HEK293T (cell line): ENCODE results near the gene KCNH6.

Experiments
- CTCF ChIA-PET: fragments of 350-600 bp; formaldehyde crosslinking; extraction: SDS; loops from one replicate; lab custom pipeline; 2021; ENCODE audit warnings: antibody characterized with exemption, inconsistent platforms; lab: Yijun Ruan, JAX
- POLR2A ChIA-PET: fragments of 350-600 bp; formaldehyde crosslinking; extraction: SDS; loops from one replicate; lab custom pipeline; 2020; ENCODE audit warnings: antibody characterized with exemption, inconsistent platforms; lab: Yijun Ruan, JAX
- DNase-seq: peaks from one replicate; pipeline ENCODE4 v3.0.0; 2012; ENCODE audit warnings: mixed read lengths; ENCODE audit errors: extremely low spot score
- ARNT ChIP-seq: fragments of 450-650 bp; IDR thresholded peaks from 2 replicates; pipeline ENCODE4 v1.6.1; 2017; ENCODE audit warnings: mild to moderate bottlenecking
- BHLHE40 ChIP-seq: fragments of 450-650 bp; IDR thresholded peaks from 2 replicates; pipeline ENCODE4 v1.6.1; 2016; ENCODE audit warnings: mild to moderate bottlenecking, moderate library complexity, borderline replicate concordance
- CTBP1 ChIP-seq: fragments of 450-650 bp; IDR thresholded peaks from 2 replicates; pipeline ENCODE4 v1.6.1; 2016; ENCODE audit warnings: borderline replicate concordance
- ELF4 ChIP-seq: fragments of 450-650 bp; IDR thresholded peaks from 2 replicates; pipeline ENCODE4 v1.6.1; 2017; ENCODE audit warnings: antibody characterized with exemption
- FOXA1 ChIP-seq: fragments of 450-650 bp; IDR thresholded peaks from 2 replicates; pipeline ENCODE4 v1.6.1; 2016; ENCODE audit warnings: mild to moderate bottlenecking
- FOXK2 ChIP-seq: fragments of 450-650 bp; IDR thresholded peaks from 2 replicates; pipeline ENCODE4 v1.6.1; 2016; ENCODE audit warnings: mild to moderate bottlenecking
- FOXM1 ChIP-seq: fragments of 450-650 bp; IDR thresholded peaks from 2 replicates; pipeline ENCODE4 v1.6.1; 2017; ENCODE audit warnings: mild to moderate bottlenecking, borderline replicate concordance
- HDGF ChIP-seq: fragments of 450-650 bp; IDR thresholded peaks from 2 replicates; pipeline ENCODE4 v1.6.1; 2017; ENCODE audit warnings: antibody characterized with exemption, borderline replicate concordance
- L3MBTL2 ChIP-seq: fragments of 450-650 bp; conservative IDR thresholded peaks from 2 replicates; pipeline ENCODE4 v1.6.1; 2016; ENCODE audit warnings: mild to moderate bottlenecking
- LEF1 ChIP-seq: fragments of 450-650 bp; IDR thresholded peaks from 2 replicates; pipeline ENCODE4 v1.6.1; 2017; ENCODE audit warnings: mild to moderate bottlenecking, borderline replicate concordance
- NFRKB ChIP-seq: fragments of 450-650 bp; IDR thresholded peaks from 2 replicates; pipeline ENCODE4 v1.6.1; 2016; ENCODE audit warnings: mild to moderate bottlenecking, moderate library complexity
- SP1 ChIP-seq: fragments of 450-650 bp; IDR thresholded peaks from 2 replicates; pipeline ENCODE4 v1.6.1; 2017
- SUZ12 ChIP-seq: fragments of 450-650 bp; IDR thresholded peaks from 2 replicates; pipeline ENCODE4 v1.6.1; 2016; ENCODE audit warnings: mild to moderate bottlenecking
- TARDBP ChIP-seq: fragments of 450-650 bp; IDR thresholded peaks from 2 replicates; pipeline ENCODE4 v1.6.1; 2016
- ZNF384 ChIP-seq: fragments of 450-650 bp; IDR thresholded peaks from 2 replicates; pipeline ENCODE4 v1.6.1; 2016
- TF ChIP-seq, protein P1 (sequence below): fragments of 450-650 bp; IDR thresholded peaks from 2 replicates; pipeline ENCODE4 v1.6.1; 2016

KCNH6 gene

DNA sequence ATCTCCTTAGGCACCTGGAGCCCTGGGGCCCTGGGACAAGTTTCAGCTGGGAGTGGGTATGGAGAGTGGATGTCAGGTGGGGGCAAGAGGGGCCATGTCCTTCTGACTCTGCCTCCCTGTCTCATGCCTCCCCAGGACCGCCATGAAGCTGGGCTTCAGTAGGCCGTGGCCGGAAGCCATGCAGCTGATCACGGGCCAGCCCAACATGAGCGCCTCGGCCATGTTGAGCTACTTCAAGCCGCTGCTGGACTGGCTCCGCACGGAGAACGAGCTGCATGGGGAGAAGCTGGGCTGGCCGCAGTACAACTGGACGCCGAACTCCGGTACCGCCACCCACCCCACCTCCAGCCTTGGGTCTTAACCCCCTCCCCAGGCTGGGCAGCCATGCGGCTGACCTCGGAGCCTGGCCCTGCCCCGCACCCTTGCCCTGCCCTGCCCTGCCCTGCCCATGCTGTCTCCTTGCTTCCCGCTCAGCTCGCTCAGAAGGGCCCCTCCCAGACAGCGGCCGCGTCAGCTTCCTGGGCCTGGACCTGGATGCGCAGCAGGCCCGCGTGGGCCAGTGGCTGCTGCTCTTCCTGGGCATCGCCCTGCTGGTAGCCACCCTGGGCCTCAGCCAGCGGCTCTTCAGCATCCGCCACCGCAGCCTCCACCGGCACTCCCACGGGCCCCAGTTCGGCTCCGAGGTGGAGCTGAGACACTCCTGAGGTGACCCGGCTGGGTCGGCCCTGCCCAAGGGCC lies 26.3 kb upstream of the KCNH6 start:
- no peak for DNase-seq

DNA sequence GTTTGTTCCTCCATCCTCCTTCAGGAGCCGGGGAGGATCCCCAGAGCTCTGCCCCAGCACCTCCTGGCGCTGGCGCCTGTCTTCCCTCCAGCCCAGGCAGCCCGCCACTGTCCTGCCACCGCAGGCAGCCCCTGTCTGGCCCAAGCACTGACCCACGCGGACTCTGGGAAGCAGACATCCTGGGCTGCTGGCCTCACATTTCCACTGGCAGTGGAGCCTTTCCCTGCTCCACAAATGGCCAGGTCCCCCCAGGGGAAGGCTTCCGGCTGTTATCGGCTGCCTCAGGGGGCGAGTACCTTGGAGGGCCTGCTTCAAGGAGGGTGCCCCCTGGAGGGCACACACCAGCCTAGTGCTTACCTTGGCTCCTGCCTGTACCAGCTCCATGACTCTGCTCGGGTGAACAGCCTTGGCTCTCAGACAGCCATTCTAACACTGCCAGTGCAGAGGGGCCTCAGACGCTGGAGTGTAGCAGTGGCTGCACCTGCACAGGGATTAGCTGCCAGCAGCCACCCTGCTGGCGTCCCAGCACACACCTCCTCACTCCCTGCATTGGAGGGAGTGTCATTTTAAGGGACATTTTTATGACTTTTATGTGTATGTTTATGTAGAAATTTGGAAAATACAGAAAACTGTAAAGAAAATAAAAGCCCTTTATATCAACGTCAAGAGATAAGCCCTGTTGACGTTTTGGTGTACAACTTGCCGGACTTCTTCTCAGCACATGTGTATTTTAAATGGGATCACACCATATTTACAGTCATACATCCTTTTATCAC lies 25.3 kb upstream of the KCNH6 start:
- CTCF ChIA-PET = no interaction called here
- TF ChIP-seq SP1 (no peak), FOXM1 (no peak)
- TF ChIP-seq, protein P1, sequence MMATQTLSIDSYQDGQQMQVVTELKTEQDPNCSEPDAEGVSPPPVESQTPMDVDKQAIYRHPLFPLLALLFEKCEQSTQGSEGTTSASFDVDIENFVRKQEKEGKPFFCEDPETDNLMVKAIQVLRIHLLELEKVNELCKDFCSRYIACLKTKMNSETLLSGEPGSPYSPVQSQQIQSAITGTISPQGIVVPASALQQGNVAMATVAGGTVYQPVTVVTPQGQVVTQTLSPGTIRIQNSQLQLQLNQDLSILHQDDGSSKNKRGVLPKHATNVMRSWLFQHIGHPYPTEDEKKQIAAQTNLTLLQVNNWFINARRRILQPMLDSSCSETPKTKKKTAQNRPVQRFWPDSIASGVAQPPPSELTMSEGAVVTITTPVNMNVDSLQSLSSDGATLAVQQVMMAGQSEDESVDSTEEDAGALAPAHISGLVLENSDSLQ = peak; percentile 53; the same call in 1 of the 2 replicates
- POLR2A ChIA-PET = interaction anchor here (0.7 kb wide), 1 partner anchor 109 kb away, joined by 4 read pairs; no protein-coding TSS in a partner anchor
- peak; percentile 25 for DNase-seq

More for the DNA sequence above, 26.3 kb upstream of the KCNH6 start:
- POLR2A ChIA-PET = interaction anchor here (0.7 to 1.5 kb wide), 4 partner anchors 20 to 125 kb away, joined by 3 to 4 read pairs (median 4); partner anchors contain the start of genes ACE, MAP3K3 and TACO1
- CTCF ChIA-PET = interaction anchor here (0.7 to 0.9 kb wide), 2 partner anchors 14 to 71 kb away, joined by 3 read pairs; no protein-coding TSS in a partner anchor
- TF ChIP-seq SUZ12 = no peak
- no peak for TF ChIP-seq HDGF
- TF ChIP-seq ARNT = no peak
- TF ChIP-seq L3MBTL2 = no peak
- TF ChIP-seq LEF1 = no peak
- no peak for TF ChIP-seq FOXM1
- TF ChIP-seq FOXA1 = no peak

DNA sequence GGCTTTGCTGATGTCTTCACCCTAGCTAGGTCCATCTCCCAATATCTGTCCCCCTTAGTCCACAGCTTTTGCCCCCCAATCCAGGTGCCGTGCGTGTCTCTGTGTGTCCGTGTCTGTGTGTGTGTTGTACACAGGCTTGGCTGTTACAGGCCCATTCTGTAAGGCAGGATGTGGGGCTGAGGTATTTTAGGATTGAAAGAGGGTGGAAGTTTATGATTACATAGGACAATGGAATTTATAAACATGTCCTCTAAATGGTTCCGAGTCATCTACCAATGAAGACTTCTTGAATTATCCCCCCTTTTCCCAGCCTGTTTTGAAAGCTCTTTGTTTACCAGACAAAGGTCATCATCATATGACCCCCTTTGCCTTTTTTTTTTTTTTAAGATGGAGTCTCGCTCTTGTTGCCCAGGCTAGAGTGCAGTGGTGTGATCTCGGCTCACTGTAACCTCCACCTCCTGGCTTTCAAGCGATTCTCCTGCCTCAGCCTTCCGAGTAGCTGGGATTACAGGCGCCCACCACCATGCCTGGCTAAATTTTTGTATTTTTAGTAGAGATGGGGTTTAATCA lies 24.4 kb upstream of the KCNH6 start:
- ChIA-PET CTCF (no interaction called here), POLR2A (interaction anchor here (0.7 to 1.3 kb wide), 3 partner anchors 9 to 123 kb away, joined by 3 to 4 read pairs (median 3); partner anchors contain the start of gene MAP3K3)
- DNase-seq = no peak
- TF ChIP-seq, protein P1 = no peak

DNA sequence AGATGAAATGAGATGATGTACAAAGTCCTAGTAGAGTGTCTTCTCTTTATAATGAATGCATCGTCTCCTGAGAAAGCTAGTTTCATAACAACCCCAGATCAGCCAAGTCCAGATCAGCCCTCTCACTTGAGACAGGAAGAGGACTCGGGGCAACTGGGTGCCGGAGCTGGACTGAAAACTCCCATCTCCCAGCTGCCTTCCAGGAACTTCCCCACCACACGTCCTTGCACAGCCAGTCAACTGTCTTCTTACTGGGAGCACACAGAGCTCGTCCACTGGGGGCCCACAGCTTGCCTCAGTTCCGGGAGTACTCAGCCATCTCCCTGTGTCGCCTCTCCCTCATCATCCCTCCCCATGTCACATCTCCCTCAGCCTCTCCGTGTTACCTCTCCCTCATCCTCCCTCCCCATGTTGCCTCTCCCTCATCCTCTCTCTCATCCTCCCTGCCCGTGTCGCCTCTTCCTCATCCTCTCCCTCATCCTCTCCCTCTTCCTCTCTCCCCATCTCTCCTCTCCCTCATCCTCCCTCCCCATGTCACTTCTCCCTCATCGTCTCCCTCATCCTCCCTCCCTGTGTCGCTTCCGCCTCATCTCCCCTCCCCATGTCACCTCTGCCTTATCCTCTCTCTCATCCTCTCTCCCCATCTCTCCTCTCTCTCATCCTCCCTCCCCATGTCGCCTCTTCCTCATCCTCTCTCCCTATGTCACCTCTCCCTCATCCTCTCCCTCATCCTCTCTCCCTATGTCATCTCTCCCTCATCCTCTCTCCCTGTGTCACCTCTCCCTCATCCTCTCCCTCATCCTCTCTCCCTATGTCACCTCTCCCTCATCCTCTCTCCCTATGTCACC lies 22.4 kb upstream of the KCNH6 start:
- ChIA-PET POLR2A (interaction anchor here (0.8 kb wide), 1 partner anchor 49 kb away, joined by 3 read pairs; no protein-coding TSS in a partner anchor), CTCF (no interaction called here)
- TF ChIP-seq L3MBTL2 = no peak
- TF ChIP-seq FOXM1 = no peak
- TF ChIP-seq HDGF = no peak
- no peak for TF ChIP-seq BHLHE40
- TF ChIP-seq, protein P1 = no peak
- no peak for TF ChIP-seq SP1
- TF ChIP-seq LEF1 = no peak
- no peak for TF ChIP-seq CTBP1
- TF ChIP-seq NFRKB = no peak
- TF ChIP-seq FOXK2 = no peak
- TF ChIP-seq FOXA1 = no peak
- TF ChIP-seq SUZ12 = no peak
- no peak for TF ChIP-seq ARNT
- DNase-seq = no peak

DNA sequence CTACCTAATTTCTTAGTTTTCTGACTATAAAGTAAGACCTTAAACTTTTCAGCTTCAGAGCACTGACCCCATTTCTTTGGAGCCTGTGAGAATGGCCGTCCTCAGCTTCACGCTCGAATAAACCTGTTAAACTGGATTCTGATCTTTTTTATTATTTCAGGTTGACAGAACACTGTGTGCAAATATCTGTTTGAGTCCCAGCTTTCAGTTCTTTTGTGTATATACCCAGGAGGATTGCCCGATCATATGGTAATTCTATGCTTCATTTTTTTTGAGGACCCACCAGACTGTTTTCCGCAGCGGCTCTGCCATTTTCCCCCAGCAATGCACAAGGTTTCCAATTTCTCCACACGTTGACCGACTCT lies 19.8 kb upstream of the KCNH6 start:
- POLR2A ChIA-PET = interaction anchor here (1.0 to 1.4 kb wide), 2 partner anchors 11 to 270 kb away, joined by 3 read pairs; partner anchors contain the start of genes CCDC47 and DDX42
- CTCF ChIA-PET = interaction anchor here (1.2 kb wide), 1 partner anchor 78 kb away, joined by 3 read pairs; no protein-coding TSS in a partner anchor
- DNase-seq = no peak
- TF ChIP-seq, protein P1 = no peak
- no peak for TF ChIP-seq ELF4
- no peak for TF ChIP-seq FOXM1

DNA sequence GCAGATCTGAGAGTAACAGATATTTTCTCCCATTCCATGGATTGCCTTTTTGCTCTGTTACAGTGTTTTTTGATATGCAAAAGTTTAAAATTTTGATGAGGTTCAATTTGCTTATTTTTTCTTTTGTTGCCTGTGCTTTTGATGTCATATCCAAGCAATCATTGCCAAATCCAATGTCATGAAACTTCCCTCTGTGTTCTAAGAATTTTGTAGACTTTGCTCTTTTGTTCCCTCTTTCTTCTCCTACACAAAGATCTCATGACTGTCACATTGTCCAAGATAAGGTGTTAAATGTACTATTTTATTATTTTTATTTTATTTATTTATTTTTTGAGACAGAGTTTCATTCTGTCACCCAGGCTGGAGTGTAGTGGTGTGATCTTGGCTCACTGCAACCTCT lies 18.9 kb upstream of the KCNH6 start:
- TF ChIP-seq ZNF384 (no peak), TARDBP (no peak), SP1 (no peak)
- ChIA-PET POLR2A (no interaction called here), CTCF (no interaction called here)
- DNase-seq = no peak
